ENCODE measurements around the gene LPAR3.

LPAR3 gene

GRCh38 chr1:84770481-84770880 is 122.5 kb downstream of the LPAR3 start:
- Histone ChIP-seq H3K36me3 (ENCODE audit: control insufficient read depth in 2 of 2, insufficient read depth in 2 of 2, low read length in 2 of 2) (no peaks in the 10 kb centered on the region), H3K4me1 (ENCODE audit: control insufficient read depth in 2 of 2, insufficient read depth in 2 of 2, low read length in 2 of 2) (no peaks in the 10 kb centered on the region), H3K27ac (ENCODE audit: low read depth in 2 of 2, low read length in 2 of 2) (no peak overlapping the region), H3K27me3 (ENCODE audit: control insufficient read depth in 2 of 2, insufficient read depth in 2 of 2, low read length in 2 of 2) (no peaks in the 10 kb centered on the region), H3K9ac (ENCODE audit: low read depth in 1 of 2, low read length in 2 of 2) (no peak overlapping the region), H3K4me3 (ENCODE audit: low read length in 2 of 2) (no peak overlapping the region), H3K9me3 (ENCODE audit: control insufficient read depth in 2 of 2, low read length in 2 of 2) (no peaks in the 10 kb centered on the region)

DNA sequence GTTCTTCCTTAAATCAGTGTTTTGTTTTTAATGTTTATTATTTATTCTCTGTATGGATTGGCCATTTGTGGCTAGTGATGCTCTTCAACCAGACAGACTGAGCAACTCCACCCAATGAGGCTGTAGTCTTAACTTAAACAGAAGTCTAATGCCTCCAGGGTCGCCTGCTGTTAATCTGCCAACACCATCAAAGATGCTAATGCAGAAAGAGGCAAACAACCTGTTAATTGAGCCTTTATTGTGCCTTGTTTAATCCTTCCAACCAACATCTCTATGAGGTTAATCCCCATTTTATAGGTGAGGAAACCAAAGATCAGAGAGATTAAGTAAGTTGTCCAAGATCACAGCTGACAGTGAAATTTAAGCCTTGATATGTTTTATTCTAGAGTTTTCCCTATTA is 123.4 kb downstream of the LPAR3 start:
- Histone ChIP-seq H3K27ac (ENCODE audit: low read depth in 2 of 2, low read length in 2 of 2) (no peak overlapping the region), H3K4me3 (ENCODE audit: low read length in 2 of 2) (no peak overlapping the region), H3K9me3 (ENCODE audit: control insufficient read depth in 2 of 2, low read length in 2 of 2) (no peaks in the 10 kb centered on the region), H3K9ac (ENCODE audit: low read depth in 1 of 2, low read length in 2 of 2) (no peak overlapping the region), H3K27me3 (ENCODE audit: control insufficient read depth in 2 of 2, insufficient read depth in 2 of 2, low read length in 2 of 2) (no peaks in the 10 kb centered on the region), H3K4me1 (ENCODE audit: control insufficient read depth in 2 of 2, insufficient read depth in 2 of 2, low read length in 2 of 2) (no peaks in the 10 kb centered on the region), H3K36me3 (ENCODE audit: control insufficient read depth in 2 of 2, insufficient read depth in 2 of 2, low read length in 2 of 2) (no peaks in the 10 kb centered on the region)

DNA sequence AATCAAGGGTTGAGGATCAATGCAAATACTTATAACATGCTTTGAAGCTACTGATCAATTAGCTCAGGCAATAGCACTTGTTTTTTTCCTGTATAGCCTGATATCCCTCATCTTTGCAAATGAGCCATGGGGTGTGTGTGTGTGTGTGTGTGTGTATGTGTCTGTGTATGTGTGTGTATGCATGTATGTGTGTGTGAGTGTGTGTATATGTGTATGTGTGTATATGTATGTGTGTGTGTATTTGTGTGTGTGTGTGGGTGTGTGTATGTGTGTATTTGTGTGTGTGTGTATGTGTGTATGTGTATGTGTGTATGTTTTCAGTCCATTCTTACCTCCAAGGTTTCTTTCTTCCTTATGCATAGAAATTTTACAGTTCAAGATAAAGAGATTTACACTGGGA is 124.4 kb downstream of the LPAR3 start:
- Histone ChIP-seq H3K36me3 (ENCODE audit: control insufficient read depth in 2 of 2, insufficient read depth in 2 of 2, low read length in 2 of 2) (no peaks in the 10 kb centered on the region), H3K4me3 (ENCODE audit: low read length in 2 of 2) (no peak overlapping the region), H3K9me3 (ENCODE audit: control insufficient read depth in 2 of 2, low read length in 2 of 2) (no peaks in the 10 kb centered on the region), H3K9ac (ENCODE audit: low read depth in 1 of 2, low read length in 2 of 2) (no peak overlapping the region), H3K27ac (ENCODE audit: low read depth in 2 of 2, low read length in 2 of 2) (no peak overlapping the region), H3K4me1 (ENCODE audit: control insufficient read depth in 2 of 2, insufficient read depth in 2 of 2, low read length in 2 of 2) (no peaks in the 10 kb centered on the region), H3K27me3 (ENCODE audit: control insufficient read depth in 2 of 2, insufficient read depth in 2 of 2, low read length in 2 of 2) (peaks cover 0 to 3% of the 10 kb centered on the region in 2 donors)

- no peaks in the 10 kb centered on the region for H3K4me1 ChIP-seq (ENCODE audit: control insufficient read depth in 2 of 2, insufficient read depth in 2 of 2, low read length in 2 of 2)
- H3K27ac ChIP-seq (ENCODE audit: low read depth in 2 of 2, low read length in 2 of 2) = no peak overlapping the region
- peaks cover 0 to 3% of the 10 kb centered on the region in 2 donors for H3K27me3 ChIP-seq (ENCODE audit: control insufficient read depth in 2 of 2, insufficient read depth in 2 of 2, low read length in 2 of 2)
- no peaks in the 10 kb centered on the region for H3K9me3 ChIP-seq (ENCODE audit: control insufficient read depth in 2 of 2, low read length in 2 of 2)
- no peaks in the 10 kb centered on the region for H3K36me3 ChIP-seq (ENCODE audit: control insufficient read depth in 2 of 2, insufficient read depth in 2 of 2, low read length in 2 of 2)
- H3K9ac ChIP-seq (ENCODE audit: low read depth in 1 of 2, low read length in 2 of 2) = no peak overlapping the region
- no peak overlapping the region for H3K4me3 ChIP-seq (ENCODE audit: low read length in 2 of 2)
Observed at GRCh38 chr1:84763912-84764680, 128.9 kb downstream of the LPAR3 start.

GRCh38 chr1:84762664-84763063 is 130.3 kb downstream of the LPAR3 start:
- H3K9me3 ChIP-seq (ENCODE audit: control insufficient read depth in 2 of 2, low read length in 2 of 2) = no peaks in the 10 kb centered on the region
- no peak overlapping the region for H3K4me3 ChIP-seq (ENCODE audit: low read length in 2 of 2)
- H3K27me3 ChIP-seq (ENCODE audit: control insufficient read depth in 2 of 2, insufficient read depth in 2 of 2, low read length in 2 of 2) = peaks cover 0 to 3% of the 10 kb centered on the region in 2 donors
- H3K9ac ChIP-seq (ENCODE audit: low read depth in 1 of 2, low read length in 2 of 2) = no peak overlapping the region
- no peak overlapping the region for H3K27ac ChIP-seq (ENCODE audit: low read depth in 2 of 2, low read length in 2 of 2)
- no peaks in the 10 kb centered on the region for H3K4me1 ChIP-seq (ENCODE audit: control insufficient read depth in 2 of 2, insufficient read depth in 2 of 2, low read length in 2 of 2)
- no peaks in the 10 kb centered on the region for H3K36me3 ChIP-seq (ENCODE audit: control insufficient read depth in 2 of 2, insufficient read depth in 2 of 2, low read length in 2 of 2)
